ENCODE results near the gene SLC35F3.

Gene SLC35F3

DNA sequence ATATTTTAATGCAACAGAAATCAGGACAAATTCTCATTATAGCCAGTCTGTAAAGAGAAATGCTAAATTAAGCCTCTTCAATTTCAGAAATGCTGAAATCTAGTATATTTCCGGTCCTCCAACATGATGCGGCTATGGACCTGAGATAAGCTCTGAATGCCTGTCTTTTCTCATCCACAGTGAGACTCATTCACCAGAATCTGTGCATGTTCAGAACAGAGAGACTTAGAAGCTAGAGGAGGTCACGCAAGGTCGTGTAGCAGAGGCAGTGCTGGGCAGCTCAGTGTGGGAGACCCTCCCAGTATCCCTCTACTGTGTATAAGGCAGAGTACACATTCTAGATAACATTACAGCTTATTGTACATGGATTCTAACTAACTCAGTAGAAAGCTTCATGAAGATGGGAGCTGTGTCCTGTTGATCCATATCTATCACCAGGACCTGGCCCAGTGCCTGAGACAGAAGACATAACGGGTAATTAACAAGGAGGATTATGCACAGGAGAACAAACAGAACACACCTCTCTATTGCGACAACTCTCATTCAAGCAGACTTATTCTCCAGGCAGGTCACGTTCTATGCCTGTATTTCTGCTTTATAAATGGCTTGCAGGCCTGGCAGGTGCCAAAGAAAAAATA is 371.8 kb downstream of the SLC35F3 start:
- H3K4me1 ChIP-seq (ENCODE audit: control insufficient read depth in 2 of 2, insufficient read depth in 1 of 2, low read depth in 1 of 2, low read length in 2 of 2): no peaks in the 10 kb centered on the region
- DNase-seq (ENCODE audit: low spot score): no peak
- no peak overlapping the region for H2BK120ac ChIP-seq (ENCODE audit: low read depth, low read length)
- H3K79me1 ChIP-seq (ENCODE audit: low read depth, low read length): no peaks in the 10 kb centered on the region
- H2AFZ ChIP-seq (ENCODE audit: low read length): no peak overlapping the region
- no CpG with 5 or more reads among the region's 7 CpGs for WGBS, 2 donors (ENCODE audit: extremely low coverage in 2 of 2, insufficient read length in 2 of 2, insufficient replicate concordance in 1 of 2)
- H3K9me3 ChIP-seq (replicated peaks in 1 of 2; ENCODE audit: control insufficient read depth in 2 of 2, insufficient read depth in 1 of 2, low read depth in 1 of 2, low read length in 2 of 2): no peaks in the 10 kb centered on the region
- no peak overlapping the region for H3K4ac ChIP-seq (ENCODE audit: low read length)
- H2AK5ac ChIP-seq (ENCODE audit: low read depth, low read length): no peak overlapping the region
- H4K8ac ChIP-seq (ENCODE audit: low read depth, low read length): no peak overlapping the region
- H3K27me3 ChIP-seq (ENCODE audit: control insufficient read depth in 3 of 3, insufficient read depth in 3 of 3, low read depth in 1 of 3, low read length in 3 of 3): peaks cover 0 to 5% (median 0%) of the 10 kb centered on the region in 3 experiments
- no peak overlapping the region for H2BK5ac ChIP-seq (ENCODE audit: low read length)
- H3K18ac ChIP-seq (ENCODE audit: low read length): no peak overlapping the region
- no peak overlapping the region for H3K4me3 ChIP-seq (ENCODE audit: low read length in 2 of 2)
- no peaks in the 10 kb centered on the region for H3K36me3 ChIP-seq (replicated peaks in 1 of 2; ENCODE audit: control insufficient read depth in 2 of 2, insufficient read depth in 2 of 2, low read length in 2 of 2)
- no peak overlapping the region for H3K9ac ChIP-seq (ENCODE audit: low read depth, low read length, poor library complexity)
- H3K4me2 ChIP-seq (ENCODE audit: insufficient read depth, low read length, poor library complexity, severe bottlenecking): no peak overlapping the region
- H3K27ac ChIP-seq (replicated peaks; ENCODE audit: low read length): no peak overlapping the region
- H3K14ac ChIP-seq (ENCODE audit: low read length): no peak overlapping the region
- no peak overlapping the region for H2BK12ac ChIP-seq (ENCODE audit: low read length)
- H4K91ac ChIP-seq (ENCODE audit: low read depth, low read length, poor library complexity): no peak overlapping the region
- no peak overlapping the region for H2BK15ac ChIP-seq (ENCODE audit: low read length)
- no peak overlapping the region for H3K23ac ChIP-seq (ENCODE audit: low read depth, low read length, poor library complexity)

DNA sequence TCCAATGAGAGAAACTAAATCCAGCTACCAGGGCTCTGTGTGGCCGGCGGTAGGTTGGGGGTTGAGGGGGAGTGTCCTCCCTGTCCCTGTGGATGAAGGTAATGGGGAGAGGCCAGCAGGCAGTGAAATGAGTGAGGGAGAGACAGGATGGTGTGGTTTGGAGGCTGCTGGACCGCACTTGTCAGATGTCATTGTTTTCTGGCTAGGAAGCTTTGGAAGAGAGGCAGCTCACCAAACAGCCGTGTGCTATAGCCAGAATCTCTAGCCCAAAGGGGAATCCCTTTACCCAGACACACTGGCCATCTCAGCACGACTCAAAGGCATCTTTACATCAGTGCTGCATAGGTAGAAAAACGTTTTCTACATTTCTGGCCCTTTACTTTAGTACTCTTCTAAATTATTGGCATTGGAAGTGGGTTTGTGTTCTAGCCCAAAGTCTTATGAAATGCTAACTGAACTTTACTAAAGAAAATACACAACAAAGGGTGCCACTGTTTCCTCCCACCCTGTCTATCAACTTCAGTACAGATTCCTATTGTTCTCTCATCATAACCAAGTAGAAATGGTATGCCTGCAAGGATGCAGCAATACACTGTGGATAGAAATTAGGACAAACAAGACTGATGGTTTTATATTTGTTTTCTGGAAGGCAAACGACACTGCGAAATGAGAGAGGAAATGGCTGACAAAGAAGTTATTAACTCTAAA is 372.8 kb downstream of the SLC35F3 start:
- Histone ChIP-seq H3K27me3 (ENCODE audit: control insufficient read depth in 3 of 3, insufficient read depth in 3 of 3, low read depth in 1 of 3, low read length in 3 of 3) (peaks cover 0 to 12% (median 0%) of the 10 kb centered on the region in 3 experiments), H2AK5ac (ENCODE audit: low read depth, low read length) (no peak overlapping the region), H3K18ac (ENCODE audit: low read length) (no peak overlapping the region), H3K4me2 (ENCODE audit: insufficient read depth, low read length, poor library complexity, severe bottlenecking) (no peak overlapping the region), H4K8ac (ENCODE audit: low read depth, low read length) (no peak overlapping the region), H3K36me3 (replicated peaks in 1 of 2; ENCODE audit: control insufficient read depth in 2 of 2, insufficient read depth in 2 of 2, low read length in 2 of 2) (no peaks in the 10 kb centered on the region), H3K4ac (ENCODE audit: low read length) (no peak overlapping the region), H2AFZ (ENCODE audit: low read length) (no peak overlapping the region), H2BK15ac (ENCODE audit: low read length) (no peak overlapping the region), H2BK12ac (ENCODE audit: low read length) (no peak overlapping the region), H2BK120ac (ENCODE audit: low read depth, low read length) (no peak overlapping the region), H3K14ac (ENCODE audit: low read length) (no peak overlapping the region), H3K79me1 (ENCODE audit: low read depth, low read length) (no peaks in the 10 kb centered on the region), H2BK5ac (ENCODE audit: low read length) (no peak overlapping the region), H3K23ac (ENCODE audit: low read depth, low read length, poor library complexity) (no peak overlapping the region), H3K9me3 (replicated peaks in 1 of 2; ENCODE audit: control insufficient read depth in 2 of 2, insufficient read depth in 1 of 2, low read depth in 1 of 2, low read length in 2 of 2) (no peaks in the 10 kb centered on the region), H4K91ac (ENCODE audit: low read depth, low read length, poor library complexity) (no peak overlapping the region), H3K4me3 (ENCODE audit: low read length in 2 of 2) (no peak overlapping the region), H3K9ac (ENCODE audit: low read depth, low read length, poor library complexity) (no peak overlapping the region), H3K4me1 (ENCODE audit: control insufficient read depth in 2 of 2, insufficient read depth in 1 of 2, low read depth in 1 of 2, low read length in 2 of 2) (peaks cover 0 to 8% of the 10 kb centered on the region in 2 donors), H3K27ac (replicated peaks; ENCODE audit: low read length) (no peak overlapping the region)
- no peak for DNase-seq (ENCODE audit: low spot score)
- WGBS, 2 donors (ENCODE audit: extremely low coverage in 2 of 2, insufficient read length in 2 of 2, insufficient replicate concordance in 1 of 2): no CpG with 5 or more reads among the region's 8 CpGs

- Histone ChIP-seq H3K9ac (ENCODE audit: low read depth, low read length, poor library complexity) (no peak overlapping the region), H4K8ac (ENCODE audit: low read depth, low read length) (no peak overlapping the region), H3K23ac (ENCODE audit: low read depth, low read length, poor library complexity) (no peak overlapping the region), H3K4ac (ENCODE audit: low read length) (no peak overlapping the region), H3K36me3 (replicated peaks in 1 of 2; ENCODE audit: control insufficient read depth in 2 of 2, insufficient read depth in 2 of 2, low read length in 2 of 2) (no peaks in the 10 kb centered on the region), H3K4me3 (ENCODE audit: low read length in 2 of 2) (no peak overlapping the region), H3K14ac (ENCODE audit: low read length) (no peak overlapping the region), H3K18ac (ENCODE audit: low read length) (no peak overlapping the region), H3K27me3 (ENCODE audit: control insufficient read depth in 3 of 3, insufficient read depth in 3 of 3, low read depth in 1 of 3, low read length in 3 of 3) (peaks cover 0 to 19% (median 0%) of the 10 kb centered on the region in 3 experiments), H3K4me2 (ENCODE audit: insufficient read depth, low read length, poor library complexity, severe bottlenecking) (no peak overlapping the region), H3K9me3 (replicated peaks in 1 of 2; ENCODE audit: control insufficient read depth in 2 of 2, insufficient read depth in 1 of 2, low read depth in 1 of 2, low read length in 2 of 2) (no peaks in the 10 kb centered on the region), H2BK120ac (ENCODE audit: low read depth, low read length) (no peak overlapping the region), H4K91ac (ENCODE audit: low read depth, low read length, poor library complexity) (no peak overlapping the region), H2AFZ (ENCODE audit: low read length) (no peak overlapping the region), H2AK5ac (ENCODE audit: low read depth, low read length) (no peak overlapping the region), H3K79me1 (ENCODE audit: low read depth, low read length) (no peaks in the 10 kb centered on the region), H2BK5ac (ENCODE audit: low read length) (no peak overlapping the region), H2BK12ac (ENCODE audit: low read length) (no peak overlapping the region), H3K27ac (replicated peaks; ENCODE audit: low read length) (no peak overlapping the region), H3K4me1 (ENCODE audit: control insufficient read depth in 2 of 2, insufficient read depth in 1 of 2, low read depth in 1 of 2, low read length in 2 of 2) (peaks cover 0 to 8% of the 10 kb centered on the region in 2 donors), H2BK15ac (ENCODE audit: low read length) (no peak overlapping the region)
- no peak for DNase-seq (ENCODE audit: low spot score)
- no CpG with 5 or more reads among the region's 1 CpG for WGBS, 2 donors (ENCODE audit: extremely low coverage in 2 of 2, insufficient read length in 2 of 2, insufficient replicate concordance in 1 of 2)
Measured at GRCh38 chr1:234279021-234279420, 374.5 kb downstream of the SLC35F3 start.

GRCh38 chr1:234280500-234280899 is 376.0 kb downstream of the SLC35F3 start:
- no peaks in the 10 kb centered on the region for H3K36me3 ChIP-seq (replicated peaks in 1 of 2; ENCODE audit: control insufficient read depth in 2 of 2, insufficient read depth in 2 of 2, low read length in 2 of 2)
- H3K14ac ChIP-seq (ENCODE audit: low read length): peak overlapping the region; percentile 42
- no peaks in the 10 kb centered on the region for H3K9me3 ChIP-seq (replicated peaks in 1 of 2; ENCODE audit: control insufficient read depth in 2 of 2, insufficient read depth in 1 of 2, low read depth in 1 of 2, low read length in 2 of 2)
- no peak overlapping the region for H2BK15ac ChIP-seq (ENCODE audit: low read length)
- no peak overlapping the region for H2BK120ac ChIP-seq (ENCODE audit: low read depth, low read length)
- H3K4me1 ChIP-seq (ENCODE audit: control insufficient read depth in 2 of 2, insufficient read depth in 1 of 2, low read depth in 1 of 2, low read length in 2 of 2): peaks cover 0 to 8% of the 10 kb centered on the region in 2 donors
- H3K27me3 ChIP-seq (ENCODE audit: control insufficient read depth in 3 of 3, insufficient read depth in 3 of 3, low read depth in 1 of 3, low read length in 3 of 3): peaks cover 0 to 19% (median 0%) of the 10 kb centered on the region in 3 experiments
- no peak overlapping the region for H3K4ac ChIP-seq (ENCODE audit: low read length)
- no CpG with 5 or more reads among the region's 4 CpGs for WGBS, 2 donors (ENCODE audit: extremely low coverage in 2 of 2, insufficient read length in 2 of 2, insufficient replicate concordance in 1 of 2)
- H4K8ac ChIP-seq (ENCODE audit: low read depth, low read length): no peak overlapping the region
- no peak overlapping the region for H4K91ac ChIP-seq (ENCODE audit: low read depth, low read length, poor library complexity)
- DNase-seq (ENCODE audit: low spot score): no peak
- H2BK12ac ChIP-seq (ENCODE audit: low read length): no peak overlapping the region
- no peak overlapping the region for H2AK5ac ChIP-seq (ENCODE audit: low read depth, low read length)
- H3K4me3 ChIP-seq (ENCODE audit: low read length in 2 of 2): no peak overlapping the region
- H2BK5ac ChIP-seq (ENCODE audit: low read length): no peak overlapping the region
- H3K79me1 ChIP-seq (ENCODE audit: low read depth, low read length): no peaks in the 10 kb centered on the region
- H3K4me2 ChIP-seq (ENCODE audit: insufficient read depth, low read length, poor library complexity, severe bottlenecking): no peak overlapping the region
- no peak overlapping the region for H3K9ac ChIP-seq (ENCODE audit: low read depth, low read length, poor library complexity)
- no peak overlapping the region for H3K18ac ChIP-seq (ENCODE audit: low read length)
- no peak overlapping the region for H2AFZ ChIP-seq (ENCODE audit: low read length)
- H3K23ac ChIP-seq (ENCODE audit: low read depth, low read length, poor library complexity): no peak overlapping the region
- no peak overlapping the region for H3K27ac ChIP-seq (replicated peaks; ENCODE audit: low read length)

All from neuronal stem cell (in vitro differentiated cells).